Lower leg skin (tissue), 4 donors: ENCODE measurements around the gene COX4I1. TPM values are rescaled to one million over a fixed set of nuclear protein-coding genes. Genes with fewer than 3 reads are reported as not detected.

Source experiments
- DNase-seq, 2 donors: peaks; one replicate each; pipeline ENCODE4 v3.0.0-alpha.2; 2019; ENCODE audit warnings: low spot score in 2 of 2
- H3K4me3 ChIP-seq: fragments of 200-600 bp; sonication (generic); 2 replicates; pipeline ENCODE4 v1.5.1; 2017; ENCODE audit warnings: mild to moderate bottlenecking, low read depth; ENCODE audit not compliant: poor library complexity, severe bottlenecking
- CTCF ChIP-seq, 3 donors: fragments of 450-650 bp; IDR thresholded peaks; one replicate each; pipeline ENCODE4 v1.5.1; 2016; ENCODE audit warnings: antibody characterized with exemption in 3 of 3, mild to moderate bottlenecking in 3 of 3, moderate library complexity in 2 of 3
- POLR2A ChIP-seq, 2 donors: fragments of 450-650 bp; IDR thresholded peaks; one replicate each; pipeline ENCODE4 v1.6.1; 2016 to 2017; ENCODE audit warnings: antibody characterized with exemption in 2 of 2, mild to moderate bottlenecking in 1 of 2, moderate library complexity in 1 of 2
- WGBS, 2 donors: methylation state at CpG; one replicate each; pipeline ENCODE4 v1.1.5; 2018; 5-methylcytosine and 5-hydroxymethylcytosine counted together
- intact Hi-C: fragments of 100-400 bp; cut with DNase I; formaldehyde crosslinking; loops from one replicate; pipeline ENCODE4 v1.15.0; 2023; ENCODE audit warnings: low total_unique reads
- total RNA-seq, 4 donors: library from RNA; depleted of rRNA; stranded (reverse); fragments of >200 nt; gene quantifications; one replicate each; pipeline ENCODE4 v1.1.0, GENCODE V29; 2016

The COX4I1 gene
- total RNA-seq, 4 donors from 2014 or later: 411 to 675 (median 548) TPM

DNA sequence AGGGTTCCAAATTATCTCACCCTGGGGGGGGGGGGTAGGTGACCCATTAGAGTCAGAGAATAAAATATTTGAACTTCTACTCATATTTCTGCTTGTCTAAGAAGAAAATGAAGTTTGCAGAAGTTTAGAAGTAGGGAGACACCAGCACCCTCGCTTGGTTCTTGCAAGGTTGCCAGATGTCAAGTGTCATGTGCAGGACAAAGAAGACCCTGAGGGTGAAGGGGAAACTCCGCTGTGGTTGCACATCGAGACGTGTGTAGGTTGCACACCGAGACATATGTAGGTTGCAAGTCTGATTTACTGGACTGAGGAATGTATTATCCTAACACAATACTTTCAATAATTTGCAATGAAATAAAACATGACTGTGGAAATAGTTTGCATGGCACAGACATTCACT lies 57.1 kb downstream of the COX4I1 start:
- intact Hi-C loops: no loop called here
- TF ChIP-seq POLR2A (IDR thresholded peaks at IDR 0.05): no peak
- no peak for TF ChIP-seq CTCF (IDR thresholded peaks at IDR 0.05)
- H3K4me3 ChIP-seq: no peak overlapping the region
- 57 to 59% methylated on average over 5 of the region's 5 CpGs for WGBS, 2 donors
- DNase-seq: no peak

Other genes with a start within 250 kb of the COX4I1 start
- 100 to 1,000 TPM in 1 of 4 donors, 10 to 100 TPM in 3; 62.9 to 113 (median 69.9) TPM for gene GSE1, start 186.4 kb upstream of the COX4I1 start, total RNA-seq
- under 1 TPM in 3 of 4 donors, not detected in 1; 0.38 to 0.98 (median 0.91) TPM for gene GINS2, start 110.7 kb upstream of the COX4I1 start, total RNA-seq
- 10 to 100 TPM in 1 of 4 donors, 1 to 10 TPM in 3; 5.4 to 13.0 (median 7.9) TPM for gene C16orf74, start 48.6 kb upstream of the COX4I1 start, total RNA-seq
- 10 to 100 TPM; 15.5 to 27.5 (median 18.4) TPM for gene EMC8, start 151 bp upstream of the COX4I1 start, total RNA-seq
- gene IRF8, start 99.5 kb downstream of the COX4I1 start, total RNA-seq: 1 to 10 TPM; 1.5 to 5.7 (median 3.7) TPM